ENCODE measurements around the gene MRPS12.
"Not testable (repeated sequence)": the region's sequence is repeated elsewhere in the genome, so short reads cannot be mapped to it uniquely, and the experiment has no call there.

The MRPS12 gene

GRCh38 chr19:38912600-38913514, 17.9 kb upstream of the MRPS12 start:
- DNase-seq, result no peak

GRCh38 chr19:38913958-38914357, 16.8 kb upstream of the MRPS12 start:
- DNase-seq, result no peak

- no peak for DNase-seq
These were observed 15.1 kb upstream of the MRPS12 start for GRCh38 chr19:38915329-38916321.

- no peak for DNase-seq
These were observed 13.2 kb upstream of the MRPS12 start for GRCh38 chr19:38917516-38917915.

- no peak for DNase-seq
These were observed 12.7 kb upstream of the MRPS12 start for GRCh38 chr19:38917921-38918491.

- DNase-seq, result no peak
These were observed 12.2 kb upstream of the MRPS12 start for GRCh38 chr19:38918526-38918925.

GRCh38 chr19:38919837-38920601, 10.7 kb upstream of the MRPS12 start:
- DNase-seq, result no peak

- DNase-seq, result no peak
These were observed 9.9 kb upstream of the MRPS12 start for GRCh38 chr19:38920602-38921419.

- no peak for DNase-seq
These were observed 9.1 kb upstream of the MRPS12 start for GRCh38 chr19:38921420-38922274.

- no peak for DNase-seq
These were observed 8.3 kb upstream of the MRPS12 start for GRCh38 chr19:38922482-38922881.

GRCh38 chr19:38924388-38924787, 6.4 kb upstream of the MRPS12 start:
- DNase-seq, result no peak

GRCh38 chr19:38928391-38929001, 2.2 kb upstream of the MRPS12 start:
- no peak for DNase-seq

GRCh38 chr19:38929929-38930775, 592 bp upstream of the MRPS12 start, which contains the start of gene SARS2:
Gene SARS2 (minus strand): TSS chr19:38930763. CDS start chr19:38930736, 27 bp downstream.
- DNase-seq, result peak; percentile 91

- no peak for DNase-seq
These were observed 713 bp downstream of the MRPS12 start for GRCh38 chr19:38931521-38931793.

GRCh38 chr19:38932425-38933179, 1.9 kb downstream of the MRPS12 start:
- DNase-seq, result no peak

GRCh38 chr19:38933544-38933943, 2.8 kb downstream of the MRPS12 start:
- no peak for DNase-seq

- no peak for DNase-seq
These were observed 9.2 kb downstream of the MRPS12 start for GRCh38 chr19:38939957-38940356.

- not testable (repeated sequence) for DNase-seq
These were observed 10.7 kb downstream of the MRPS12 start for GRCh38 chr19:38941466-38941865.
